Endometrial microvascular endothelial cells (primary cell): ENCODE data around the gene PPP2R2C. TPM values are rescaled to one million over a fixed set of nuclear protein-coding genes. Genes with fewer than 3 reads are reported as not detected.

ENCODE experiments used
- in situ Hi-C: cut with HindIII; loops from 2 replicates; pipeline ENCODE4 v1.10.0; 2017; ENCODE audit warnings: low sequenced_read_pairs, low pct_unique_long_range_greater_than_20kb; ENCODE audit errors: inconsistent ontology term
- total RNA-seq: library from RNA; depleted of rRNA; stranded (reverse); fragments of >200 nt; gene quantifications from one replicate; pipeline ENCODE4 v1.2.3, GENCODE V29; 2015; ENCODE audit errors: inconsistent ontology term

The PPP2R2C gene
- total RNA-seq, 1 donor from 2014 or later, result not detected

GRCh38 chr4:6377626-6378492 lies 94.6 kb downstream of the PPP2R2C start:
- in situ Hi-C loops, result no loop called here

- in situ Hi-C loops, result no loop called here
Observed at GRCh38 chr4:6375620-6376295, 96.7 kb downstream of the PPP2R2C start.

GRCh38 chr4:6374575-6374974 lies 97.8 kb downstream of the PPP2R2C start:
- in situ Hi-C loops, result no loop called here

GRCh38 chr4:6373541-6374410 lies 98.6 kb downstream of the PPP2R2C start:
- in situ Hi-C loops, result no loop called here

- in situ Hi-C loops, result no loop called here
Observed at GRCh38 chr4:6372649-6373525, 99.5 kb downstream of the PPP2R2C start.

GRCh38 chr4:6371812-6372211 lies 100.6 kb downstream of the PPP2R2C start:
- in situ Hi-C loops, result no loop called here

GRCh38 chr4:6371271-6371670 lies 101.1 kb downstream of the PPP2R2C start:
- in situ Hi-C loops, result no loop called here

- in situ Hi-C loops, result no loop called here
Observed at GRCh38 chr4:6369924-6370645, 102.3 kb downstream of the PPP2R2C start.

- in situ Hi-C loops, result no loop called here
Observed at GRCh38 chr4:6369511-6369910, 102.9 kb downstream of the PPP2R2C start.

- in situ Hi-C loops, result no loop called here
Observed at GRCh38 chr4:6369035-6369434, 103.4 kb downstream of the PPP2R2C start.

- in situ Hi-C loops, result no loop called here
Observed at GRCh38 chr4:6368601-6369000, 103.8 kb downstream of the PPP2R2C start.

GRCh38 chr4:6368096-6368495 lies 104.3 kb downstream of the PPP2R2C start:
- in situ Hi-C loops, result no loop called here

GRCh38 chr4:6367371-6367851 lies 105.0 kb downstream of the PPP2R2C start:
- in situ Hi-C loops, result no loop called here

GRCh38 chr4:6366581-6366980 lies 105.8 kb downstream of the PPP2R2C start:
- in situ Hi-C loops, result no loop called here

GRCh38 chr4:6365545-6366086 lies 106.8 kb downstream of the PPP2R2C start:
- in situ Hi-C loops, result no loop called here

- in situ Hi-C loops, result no loop called here
Observed at GRCh38 chr4:6364581-6364980, 107.8 kb downstream of the PPP2R2C start.

- in situ Hi-C loops, result no loop called here
Observed at GRCh38 chr4:6364146-6364545, 108.3 kb downstream of the PPP2R2C start.
